HG02588 (cell line): Measurements from ENCODE around the gene SRPRB.

Experiments
- ATAC-seq: cut with Tn5 transposase; IDR thresholded peaks from one replicate; pipeline ENCODE4 v1.9.1; 2021; ENCODE audit warnings: mild to moderate bottlenecking, moderate library complexity; ENCODE audit not compliant: unreplicated experiment

Gene SRPRB

DNA sequence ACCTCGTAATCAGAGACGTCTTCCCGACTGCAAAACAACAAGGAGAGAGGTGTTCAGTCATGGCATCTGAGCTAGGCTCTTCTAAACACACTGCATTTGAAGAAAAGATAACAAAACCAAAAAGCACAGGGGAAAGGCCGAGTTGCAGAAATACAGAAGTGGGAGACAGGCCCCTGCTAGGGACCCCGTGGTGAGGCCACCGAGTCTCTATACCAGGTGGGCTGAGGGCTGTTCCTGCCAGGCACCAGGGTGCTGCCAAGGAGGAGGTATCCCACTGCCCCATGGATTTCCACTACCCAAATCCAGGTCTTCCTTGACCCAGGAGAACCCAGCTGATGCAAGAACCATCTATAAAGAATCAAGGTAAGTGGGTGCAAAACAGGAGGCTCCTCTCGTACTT is 59.0 kb downstream of the SRPRB start:
- ATAC-seq, result no peak

DNA sequence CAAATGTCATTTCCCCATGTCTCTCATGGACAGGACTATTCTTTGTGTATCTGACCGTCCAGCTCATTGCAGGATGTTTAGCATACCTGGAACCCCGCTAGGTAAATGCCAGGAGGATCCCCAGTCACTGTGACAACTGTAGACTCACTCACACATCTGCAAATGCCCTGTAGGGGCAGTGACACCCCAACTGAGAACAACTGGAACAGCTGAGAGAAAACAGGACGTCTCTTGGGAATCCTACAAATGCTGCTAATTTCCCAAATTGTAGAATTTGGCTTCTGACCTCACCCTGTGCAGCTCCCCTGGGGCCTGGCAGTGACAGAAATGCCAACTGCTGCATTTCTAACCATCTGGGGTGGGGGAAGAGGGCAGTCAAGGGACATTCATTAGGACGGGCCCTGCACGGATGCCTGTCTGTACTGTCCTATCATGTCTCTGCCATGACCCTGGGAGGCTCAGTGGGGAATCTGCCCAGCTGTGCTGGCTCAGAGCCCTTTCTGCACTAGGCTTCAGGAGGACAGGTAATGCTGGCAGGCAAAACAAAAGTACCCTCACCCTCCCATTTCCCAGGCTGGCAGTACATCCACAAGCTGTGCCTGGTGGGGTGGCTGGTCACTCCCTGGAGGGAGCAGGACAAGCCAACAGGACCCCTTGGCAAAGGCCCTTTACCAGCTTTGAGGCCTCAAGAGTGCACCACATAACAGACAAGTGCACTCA is 59.7 kb downstream of the SRPRB start:
- ATAC-seq, result no peak

DNA sequence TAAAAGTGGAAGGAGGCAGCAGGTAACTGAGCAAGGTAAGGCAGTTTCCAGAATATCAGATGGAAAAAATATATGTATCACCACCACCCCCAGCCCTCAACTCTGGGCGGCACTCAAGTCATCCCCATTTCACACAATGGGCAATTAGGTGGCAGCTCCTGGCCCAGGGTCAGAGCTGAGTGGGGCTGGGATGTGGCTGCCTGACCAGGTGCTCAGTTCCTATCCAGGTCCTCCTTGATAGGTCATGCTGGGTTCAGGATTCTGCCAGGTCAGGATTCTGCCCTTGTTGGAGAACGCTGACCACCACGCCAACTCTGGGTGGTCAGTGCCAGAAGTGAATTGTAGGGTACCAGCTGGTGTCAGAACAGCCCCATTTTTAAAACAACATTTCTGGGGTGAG is 60.5 kb downstream of the SRPRB start:
- ATAC-seq, result no peak

DNA sequence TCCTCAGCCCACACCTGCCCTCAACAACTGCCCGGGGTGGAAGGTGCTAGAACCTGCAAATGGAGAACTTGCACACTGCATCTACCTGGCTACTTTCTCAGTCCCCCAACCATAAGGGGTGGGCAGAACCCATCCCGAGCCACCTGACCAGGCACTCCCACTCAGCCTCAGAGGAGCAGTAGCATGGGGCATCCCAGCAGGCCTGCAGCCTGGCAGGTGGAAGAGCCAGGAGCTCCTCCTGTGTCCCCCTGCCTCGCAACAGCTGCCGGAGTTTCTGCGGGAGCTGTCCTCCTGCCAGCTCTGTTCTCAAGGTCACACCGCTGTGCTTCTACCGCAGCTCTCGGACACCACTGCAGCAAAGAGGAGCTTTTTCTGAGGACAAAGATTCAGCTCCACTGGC is 62.6 kb downstream of the SRPRB start:
- ATAC-seq, result no peak

DNA sequence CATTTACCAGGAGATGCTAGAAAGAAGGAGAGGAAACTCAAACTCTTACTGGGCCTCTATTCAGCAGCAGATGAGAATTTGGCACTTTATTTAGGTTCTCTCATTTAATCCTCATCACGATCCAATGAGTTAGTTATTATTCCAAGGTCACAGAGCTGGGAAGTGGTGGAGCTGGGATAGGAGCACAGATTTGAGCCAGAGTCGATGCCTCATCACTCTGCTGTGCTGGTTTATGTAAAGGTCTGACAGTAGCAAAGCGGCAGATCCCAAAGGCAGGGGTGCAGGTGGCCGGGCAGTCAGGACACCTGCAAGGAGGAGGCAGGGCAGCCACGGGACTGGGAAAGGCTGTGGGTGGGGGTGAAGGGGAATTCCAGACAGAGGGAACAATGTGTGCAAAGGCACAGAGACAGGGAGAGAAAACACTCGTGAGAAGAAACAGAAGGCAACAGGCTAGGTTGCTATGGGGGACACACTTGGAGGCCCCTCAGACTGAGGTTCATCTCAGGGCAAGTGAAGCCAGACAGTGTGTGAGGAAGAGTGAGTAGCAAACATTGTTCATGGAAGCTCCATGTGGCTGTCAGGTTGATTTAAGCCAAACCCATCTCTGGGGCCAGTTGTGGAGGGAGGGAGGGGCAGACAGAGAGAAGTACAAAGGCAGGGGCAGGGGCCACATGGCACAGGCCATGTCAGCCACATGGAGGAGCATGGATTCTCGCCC is 63.3 kb downstream of the SRPRB start:
- ATAC-seq, result no peak

DNA sequence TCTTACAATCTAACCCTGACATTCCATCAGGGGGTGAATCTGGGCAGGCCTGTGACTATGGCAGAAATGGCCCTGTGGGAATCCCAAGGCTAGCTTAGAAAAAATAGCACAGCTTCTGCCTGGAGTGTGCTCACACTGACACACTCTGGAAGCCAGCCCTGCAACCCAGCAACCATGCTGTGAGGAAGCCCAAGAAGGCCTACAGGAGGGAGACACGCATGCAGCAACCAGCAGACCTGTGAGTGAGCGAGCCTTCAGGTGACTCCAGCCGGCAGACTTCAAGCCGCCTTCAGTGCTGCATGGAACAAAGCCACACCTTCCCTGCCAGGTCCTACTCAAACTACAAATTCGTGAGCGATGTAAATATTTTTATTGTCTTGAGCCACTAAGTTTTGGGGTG is 64.0 kb downstream of the SRPRB start:
- ATAC-seq, result no peak

DNA sequence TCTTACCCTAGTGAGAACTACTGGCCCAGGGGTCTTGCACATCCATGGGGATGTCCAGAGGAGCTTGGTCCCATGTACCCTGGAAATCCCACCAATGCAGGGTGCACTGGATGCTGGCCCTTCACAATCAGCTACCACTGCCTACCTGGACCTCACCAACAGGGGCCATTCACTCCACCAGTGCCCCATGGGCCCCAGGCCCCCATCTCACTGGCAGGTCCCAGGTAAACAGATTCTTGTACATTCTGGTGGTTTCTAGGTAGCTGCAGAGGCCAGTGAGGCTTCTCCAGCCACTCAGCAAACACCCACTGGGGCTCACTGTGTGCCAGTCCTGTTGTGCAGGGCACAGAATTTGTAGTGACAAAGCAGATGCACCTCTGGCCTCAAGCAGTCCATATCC is 65.2 kb downstream of the SRPRB start:
- ATAC-seq, result no peak
